HepG2 (cell line): Measurements from ENCODE around the gene OSCP1. TPM values are rescaled to one million over a fixed set of nuclear protein-coding genes. Genes with fewer than 3 reads are reported as not detected.

Experiments used
- ATAC-seq: fragments of 200-7000 bp; cut with Tn5 transposase; 3 replicates; pipeline ENCODE4 v1.9.1; 2020; ENCODE audit warnings: mild to moderate bottlenecking, moderate library complexity
- BruUV-seq: library from RNA; stranded (reverse); fragments of 400-500 nt; replicated peaks from 2 replicates; lab custom pipeline; 2021; lab: Mats Ljungman, UMichigan
- CTCF ChIA-PET: fragments of 300-600 bp; formaldehyde crosslinking; extraction: SDS; loops from one replicate; lab custom pipeline; 2021; ENCODE audit warnings: low total read pairs, inconsistent platforms, low intra/inter-chr PET ratio; lab: Yijun Ruan, JAX
- POLR2A ChIA-PET: fragments of 350-600 bp; sonication (Branson Sonifier 250); formaldehyde crosslinking; loops from one replicate; lab custom pipeline; 2020; ENCODE audit warnings: antibody characterized with exemption, inconsistent platforms; lab: Yijun Ruan, JAX
- DNase-seq: peaks from one replicate; pipeline ENCODE4 v3.0.0-alpha.2; 2015; ENCODE audit warnings: low spot score
- FAIRE-seq: peaks from 3 replicates; lab custom pipeline; 2011; peaks lifted over from hg19 to GRCh38; lab: Jason Lieb, UNC
- H2AFZ ChIP-seq: one replicate; pipeline ENCODE4 v1.6.1; 2011; ENCODE audit warnings: low read length, inconsistent platforms
- H3K27ac ChIP-seq: fragments of 300-600 bp; 3 replicates; pipeline ENCODE4 v1.8.0; 2011; ENCODE audit warnings: mixed run types, mild to moderate bottlenecking, mixed read lengths, low read length, inconsistent platforms; ENCODE audit not compliant: insufficient read depth; ENCODE audit errors: extremely low read length
- H3K27me3 ChIP-seq, 2 experiments: fragments of 200-600 bp in 1 of 2; 2 replicates in 1 of 2; 3 replicates in 1 of 2; pipeline versions ENCODE4 v1.6.0 to v1.8.0; 2011; ENCODE audit warnings: low read length in 2 of 2, mild to moderate bottlenecking in 2 of 2, moderate library complexity in 2 of 2, inconsistent platforms in 1 of 2; ENCODE audit not compliant: insufficient read depth in 2 of 2, control insufficient read depth in 1 of 2
- H3K36me3 ChIP-seq, 2 experiments: fragments of 200-600 bp in 1 of 2; replicated peaks in 1 of 2; 2 replicates in 1 of 2; 3 replicates in 1 of 2; pipeline versions ENCODE4 v1.5.1 to v1.8.0; 2011; ENCODE audit warnings: low read length in 2 of 2, inconsistent platforms in 1 of 2; ENCODE audit not compliant: insufficient read depth in 2 of 2, control insufficient read depth in 1 of 2
- H3K4me1 ChIP-seq: 2 replicates; pipeline ENCODE4 v1.5.1; 2012; ENCODE audit warnings: low read length, inconsistent platforms; ENCODE audit not compliant: insufficient read depth
- H3K4me2 ChIP-seq: 2 replicates; pipeline ENCODE4 v1.6.0; 2011; ENCODE audit warnings: low read depth, low read length, inconsistent platforms
- H3K4me3 ChIP-seq, 3 experiments: fragments of 200-600 bp in 1 of 3; sonication (generic), shearing (Covaris generic) in 1 of 3; replicated peaks in 1 of 3; 2 replicates each; pipeline ENCODE4 v1.5.1; 2011 to 2016; ENCODE audit warnings: low read length in 3 of 3, inconsistent platforms in 2 of 3, low read depth in 2 of 3, mild to moderate bottlenecking in 2 of 3, control low read depth in 1 of 3, mixed read lengths in 1 of 3; ENCODE audit not compliant: insufficient read depth in 1 of 3
- H3K79me2 ChIP-seq: one replicate; pipeline ENCODE4 v1.6.1; 2011; ENCODE audit warnings: low read length, inconsistent platforms; ENCODE audit not compliant: insufficient read depth
- H3K9ac ChIP-seq: 2 replicates; pipeline ENCODE4 v1.6.0; 2011; ENCODE audit warnings: mild to moderate bottlenecking, low read depth, low read length, inconsistent platforms; ENCODE audit not compliant: insufficient read depth
- H3K9me3 ChIP-seq: 2 replicates; pipeline ENCODE4 v1.5.1; 2012; ENCODE audit warnings: mild to moderate bottlenecking, low read length
- H4K20me1 ChIP-seq: 2 replicates; pipeline ENCODE4 v1.6.0; 2011; ENCODE audit warnings: inconsistent platforms, mild to moderate bottlenecking, low read length, moderate library complexity; ENCODE audit not compliant: insufficient read depth
- HIVEP1 ChIP-seq: sonication (generic); formaldehyde crosslinking; IDR thresholded peaks from 2 replicates; pipeline ENCODE4 v1.4.0; 2020; ENCODE audit warnings: mild to moderate bottlenecking, missing genetic modification reagents
- SP4 ChIP-seq: sonication (generic); formaldehyde crosslinking; IDR thresholded peaks from 2 replicates; pipeline ENCODE4 v1.8.1; 2023; ENCODE audit warnings: mild to moderate bottlenecking, missing genetic modification reagents
- TEAD2 ChIP-seq: sonication (generic); formaldehyde crosslinking; IDR thresholded peaks from 2 replicates; pipeline ENCODE4 v1.9.0; 2021; ENCODE audit warnings: missing genetic modification reagents
- ZNF501 ChIP-seq: sonication (generic); formaldehyde crosslinking; IDR thresholded peaks from 2 replicates; pipeline ENCODE4 v1.5.1; 2020; ENCODE audit warnings: mild to moderate bottlenecking, moderate library complexity, missing genetic modification reagents
- ZSCAN25 ChIP-seq: sonication (generic); formaldehyde crosslinking; IDR thresholded peaks from 2 replicates; pipeline ENCODE4 v1.8.0; 2022; ENCODE audit warnings: mild to moderate bottlenecking, missing genetic modification reagents
- WGBS: methylation state at CpG from one replicate; pipeline ENCODE4 v1.1.6; 2017; ENCODE audit warnings: low lambda C conversion rate; 5-methylcytosine and 5-hydroxymethylcytosine counted together
- in situ Hi-C: cut with HindIII; loops from 2 replicates; pipeline ENCODE4 v1.10.0; 2017; ENCODE audit warnings: low pct_unique_long_range_greater_than_20kb; ENCODE audit not compliant: extremely low pct_ligation_motif_present
- intact Hi-C: fragments of 100-400 bp; cut with micrococcal nuclease; formaldehyde crosslinking; loops from one replicate; pipeline ENCODE4 v1.10.0; 2022; ENCODE audit not compliant: unreplicated experiment
- polyA plus RNA-seq, 8 experiments: library from polyadenylated mRNA; depleted of rRNA in 3 of 8; stranded (reverse) in 7 of 8; unstranded in 1 of 8; fragments of >200 nt; fragmentation: Illumina TruSeq in 4 of 8; extraction: Trizol in 4 of 8; gene quantifications; 2 replicates each; pipeline versions ENCODE4 v1.2.1 to v1.2.3, GENCODE V29; 2011 to 2016; ENCODE audit warnings: low read depth in 4 of 8, missing spikeins in 1 of 8, mixed read lengths in 1 of 8; ENCODE audit not compliant: insufficient read depth in 1 of 8
- total RNA-seq, 5 experiments: library from RNA; depleted of rRNA; stranded (reverse); fragments of >200 nt; fragmentation: Illumina TruSeq; extraction: Trizol; gene quantifications; 2 replicates each; pipeline ENCODE4 v1.2.3, GENCODE V29; 2016; ENCODE audit warnings: low read depth in 1 of 5
- TF ChIP-seq, protein P1 (sequence below): sonication (generic); formaldehyde crosslinking; IDR thresholded peaks from 2 replicates; pipeline ENCODE4 v1.4.0; 2020; ENCODE audit warnings: missing genetic modification reagents
- TF ChIP-seq, protein P2 (sequence below): sonication (generic); formaldehyde crosslinking; IDR thresholded peaks from 2 replicates; pipeline ENCODE4 v1.8.1; 2023; ENCODE audit warnings: mild to moderate bottlenecking, missing genetic modification reagents, borderline replicate concordance

Gene OSCP1
- total and polyA plus RNA-seq, 2 of the 13 experiments (the other 11 are each of a cell fraction or from before 2014, with no cell fraction given), result 0.60 to 0.84 TPM

GRCh38 chr1:36433102-36433501 is 17.1 kb downstream of the OSCP1 start (continued):
- TF ChIP-seq HIVEP1 (CRISPR knock-in tag), result no peak

GRCh38 chr1:36432616-36433015 is 17.6 kb downstream of the OSCP1 start:
- no peak overlapping the region for H3K9ac ChIP-seq
- no peak overlapping the region for H3K4me2 ChIP-seq
- H3K27me3 ChIP-seq, result no peaks in the 10 kb centered on the region
- in situ Hi-C loops, result no loop called here
- H2AFZ ChIP-seq, result no peak overlapping the region
- no TSS peak for BruUV-seq
- no peak for TF ChIP-seq SP4 (CRISPR knock-in tag)
- TF ChIP-seq, protein P1, sequence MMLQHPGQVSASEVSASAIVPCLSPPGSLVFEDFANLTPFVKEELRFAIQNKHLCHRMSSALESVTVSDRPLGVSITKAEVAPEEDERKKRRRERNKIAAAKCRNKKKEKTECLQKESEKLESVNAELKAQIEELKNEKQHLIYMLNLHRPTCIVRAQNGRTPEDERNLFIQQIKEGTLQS, result no peak
- no peak for TF ChIP-seq ZNF501 (CRISPR knock-in tag)
- TF ChIP-seq ZSCAN25 (CRISPR knock-in tag), result no peak
- TF ChIP-seq, protein P2, sequence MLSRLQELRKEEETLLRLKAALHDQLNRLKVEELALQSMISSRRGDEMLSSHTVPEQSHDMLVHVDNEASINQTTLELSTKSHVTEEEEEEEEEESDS, result no peak
- POLR2A ChIA-PET, result no interaction called here
- WGBS, result 83% methylated on average over 4 of the region's 4 CpGs
- H3K4me3 ChIP-seq, result no peak overlapping the region
- H3K36me3 ChIP-seq, result 0 out of 5 replicates have a peak, but pooled peaks cover 0 to 1% of the 10 kb centered on the region in 2 experiments
- no peaks in the 10 kb centered on the region for H3K79me2 ChIP-seq
- no peaks in the 10 kb centered on the region for H3K4me1 ChIP-seq
- H4K20me1 ChIP-seq, result no peaks in the 10 kb centered on the region
- no peaks in the 10 kb centered on the region for H3K9me3 ChIP-seq
- H3K27ac ChIP-seq, result no peak overlapping the region
- CTCF ChIA-PET, result no interaction called here
- FAIRE-seq (no peak), DNase-seq (no peak), ATAC-seq (no peak)
- intact Hi-C loops, result no loop called here

DNA sequence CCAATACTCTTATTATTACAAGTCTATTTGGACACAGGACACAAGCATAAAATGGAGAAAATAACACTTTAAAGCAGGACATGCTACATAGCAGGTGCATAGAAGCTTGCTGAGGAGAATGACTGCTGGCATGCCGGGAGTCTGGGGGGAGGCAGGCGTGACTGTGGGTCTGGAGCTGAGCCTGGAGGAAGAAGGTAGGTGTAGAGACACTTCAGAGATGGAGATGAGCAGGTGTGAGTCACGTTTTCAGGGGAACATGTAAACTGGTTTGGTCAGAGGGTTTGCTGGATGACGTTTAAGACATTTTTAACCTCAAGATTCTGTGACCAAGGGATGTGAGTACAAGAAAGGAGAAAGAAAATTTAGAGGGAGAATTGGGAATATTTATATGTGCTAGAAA is 24.5 kb downstream of the OSCP1 start:
- WGBS, result 74% methylated on average over 4 of the region's 4 CpGs
- Histone ChIP-seq H2AFZ (no peak overlapping the region), H3K4me1 (peaks cover 7% of the 10 kb centered on the region), H3K9ac (no peak overlapping the region), H3K4me2 (no peak overlapping the region), H4K20me1 (no peaks in the 10 kb centered on the region), H3K4me3 (no peak overlapping the region), H3K79me2 (no peaks in the 10 kb centered on the region), H3K27me3 (no peaks in the 10 kb centered on the region), H3K9me3 (no peaks in the 10 kb centered on the region), H3K36me3 (no peaks in the 10 kb centered on the region), H3K27ac (no peak overlapping the region)
- in situ Hi-C loops, result no loop called here
- intact Hi-C loops, result loop anchor here (10.0 kb wide), 1 partner anchor 281 kb away; the partner anchor contains the start of gene TRAPPC3
- no TSS peak for BruUV-seq
- ChIA-PET CTCF (no interaction called here), POLR2A (no interaction called here)
- ATAC-seq, result no peak
- FAIRE-seq, result no peak
- DNase-seq, result no peak
- no peak for TF ChIP-seq TEAD2 (CRISPR knock-in tag)
